Stimulated activated CD8-positive, alpha-beta memory T cell treated with anti-CD3 and anti-CD28 coated beads, Interleukin-7, amount 100 ng/mL, for 4 hours (primary cell): ENCODE data around the gene LRRC37A.
"Not testable (repeated sequence)": the region's sequence is repeated elsewhere in the genome, so short reads cannot be mapped to it uniquely, and the experiment has no call there.

Source experiments
- DNase-seq, 2 donors: peaks; one replicate each; pipeline ENCODE4 v3.0.0-alpha.2; 2020; ENCODE audit warnings: low read depth in 2 of 2

LRRC37A gene

DNA sequence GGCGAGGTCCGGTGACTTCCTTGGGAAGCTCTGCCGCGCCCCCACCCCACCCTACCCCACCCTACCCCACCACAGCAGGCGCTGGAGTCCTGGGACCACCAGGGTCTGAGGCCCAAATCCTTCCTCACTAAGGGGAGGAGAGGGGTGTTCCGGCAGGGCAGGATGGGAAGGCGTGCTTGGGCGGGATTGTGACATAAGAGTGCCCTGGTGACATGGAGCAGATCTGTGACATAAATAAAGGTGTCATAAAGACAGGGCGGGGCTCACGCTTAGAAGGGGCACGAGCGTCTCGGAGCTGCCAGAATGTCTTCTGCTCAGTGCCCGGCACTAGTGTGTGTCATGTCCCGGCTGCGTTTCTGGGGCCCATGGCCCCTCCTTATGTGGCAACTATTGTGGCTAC, at the start of gene LRRC37A:
Gene LRRC37A, plus strand, starts transcription at position 301 of the 400 bp plus-strand sequence. Its CDS starts 3 bp downstream, at position 304.
- DNase-seq, result not testable (repeated sequence)

GRCh38 chr17:46249153-46249552, 45.8 kb upstream of the LRRC37A start:
- DNase-seq, result not testable (repeated sequence)

GRCh38 chr17:46252804-46253203, 42.1 kb upstream of the LRRC37A start:
- not testable (repeated sequence) for DNase-seq

- DNase-seq, result peak; percentile 61 to 69
Measured at GRCh38 chr17:46253722-46254121, 41.2 kb upstream of the LRRC37A start.

DNA sequence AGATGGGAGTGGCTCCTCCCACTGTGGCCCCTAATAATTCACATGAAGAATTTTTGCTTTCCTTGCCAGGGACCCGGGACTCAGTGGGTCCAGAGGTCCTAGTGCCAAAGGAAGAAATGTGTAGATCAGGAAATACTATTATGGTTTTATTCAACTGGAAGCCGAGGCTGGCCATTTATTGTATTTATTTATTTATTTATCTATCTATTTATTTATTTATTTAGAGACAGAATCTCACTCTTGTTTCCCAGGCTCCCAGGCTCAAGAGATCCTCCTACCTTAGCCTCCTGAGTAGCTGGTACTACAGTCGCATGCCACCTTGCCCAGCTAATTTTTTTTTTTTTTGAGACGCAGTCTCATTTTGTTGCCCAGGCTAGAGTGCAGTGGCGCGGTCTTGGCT, 40.7 kb upstream of the LRRC37A start:
- not testable (repeated sequence) for DNase-seq

DNA sequence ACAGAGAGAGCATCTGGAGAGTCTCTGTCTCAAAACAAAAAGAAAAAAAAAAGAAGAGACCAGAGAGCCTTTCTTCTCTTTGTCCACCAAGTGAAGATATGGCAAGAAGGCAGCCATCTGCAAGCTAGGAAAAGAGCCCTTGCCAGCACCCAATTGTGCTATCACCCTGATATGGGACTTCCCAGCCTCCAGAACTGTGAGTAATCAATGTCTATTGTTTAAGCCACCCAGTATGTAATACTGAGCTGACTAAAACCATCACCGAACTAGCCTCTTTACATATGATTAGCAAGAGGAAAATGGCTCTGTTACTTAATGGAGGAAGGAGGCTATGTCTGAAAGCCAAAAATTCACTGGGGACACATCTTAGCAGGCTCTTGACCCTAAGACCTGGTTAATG, 38.6 kb upstream of the LRRC37A start:
- DNase-seq, result not testable (repeated sequence)

DNA sequence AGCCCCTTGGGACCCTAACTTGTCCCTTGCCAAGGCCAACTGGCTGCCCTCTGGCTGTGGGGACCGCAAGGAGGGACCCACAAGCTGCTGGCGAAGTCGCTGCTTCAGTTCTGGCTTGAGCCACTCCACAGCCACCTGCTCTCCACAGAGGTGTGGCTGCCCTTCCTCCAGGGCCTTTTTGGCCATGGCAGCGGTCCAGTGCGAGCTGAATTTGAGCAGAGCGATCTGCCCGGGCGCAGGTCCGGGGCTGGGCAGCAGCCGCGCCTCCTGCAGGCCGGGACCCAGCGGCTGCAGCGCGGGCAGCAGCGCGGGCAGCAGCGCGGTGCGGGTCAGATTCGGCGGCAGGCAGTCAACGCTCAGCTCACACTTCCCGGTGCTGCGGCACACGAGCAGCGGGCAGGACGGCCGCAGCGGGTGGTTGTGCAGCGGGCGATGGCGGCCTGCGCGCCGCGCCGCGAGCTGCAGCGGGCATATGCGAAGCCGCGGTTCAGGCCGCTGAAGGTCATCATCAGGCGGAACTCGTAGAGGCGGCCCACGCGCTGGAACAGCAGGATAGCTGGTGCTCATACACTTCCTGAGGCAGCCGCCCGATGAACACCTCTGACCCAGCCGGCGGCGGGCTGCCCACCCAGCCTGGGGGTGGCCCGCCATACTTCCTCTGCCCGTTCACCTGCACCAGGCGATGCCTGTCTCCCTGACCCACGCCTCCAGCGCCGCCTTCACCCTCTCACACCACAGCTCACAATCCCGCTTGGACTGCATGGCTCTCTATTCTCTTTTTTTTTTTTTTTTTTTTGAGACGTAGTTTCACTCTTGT, 34.9 kb upstream of the LRRC37A start:
- DNase-seq, result not testable (repeated sequence)

- DNase-seq, result no peak
Measured at GRCh38 chr17:46262271-46262670, 32.7 kb upstream of the LRRC37A start.

- DNase-seq, result no peak
Measured at GRCh38 chr17:46264456-46265198, 30.3 kb upstream of the LRRC37A start.

- not testable (repeated sequence) for DNase-seq
Measured at GRCh38 chr17:46266063-46266655, 28.8 kb upstream of the LRRC37A start.

DNA sequence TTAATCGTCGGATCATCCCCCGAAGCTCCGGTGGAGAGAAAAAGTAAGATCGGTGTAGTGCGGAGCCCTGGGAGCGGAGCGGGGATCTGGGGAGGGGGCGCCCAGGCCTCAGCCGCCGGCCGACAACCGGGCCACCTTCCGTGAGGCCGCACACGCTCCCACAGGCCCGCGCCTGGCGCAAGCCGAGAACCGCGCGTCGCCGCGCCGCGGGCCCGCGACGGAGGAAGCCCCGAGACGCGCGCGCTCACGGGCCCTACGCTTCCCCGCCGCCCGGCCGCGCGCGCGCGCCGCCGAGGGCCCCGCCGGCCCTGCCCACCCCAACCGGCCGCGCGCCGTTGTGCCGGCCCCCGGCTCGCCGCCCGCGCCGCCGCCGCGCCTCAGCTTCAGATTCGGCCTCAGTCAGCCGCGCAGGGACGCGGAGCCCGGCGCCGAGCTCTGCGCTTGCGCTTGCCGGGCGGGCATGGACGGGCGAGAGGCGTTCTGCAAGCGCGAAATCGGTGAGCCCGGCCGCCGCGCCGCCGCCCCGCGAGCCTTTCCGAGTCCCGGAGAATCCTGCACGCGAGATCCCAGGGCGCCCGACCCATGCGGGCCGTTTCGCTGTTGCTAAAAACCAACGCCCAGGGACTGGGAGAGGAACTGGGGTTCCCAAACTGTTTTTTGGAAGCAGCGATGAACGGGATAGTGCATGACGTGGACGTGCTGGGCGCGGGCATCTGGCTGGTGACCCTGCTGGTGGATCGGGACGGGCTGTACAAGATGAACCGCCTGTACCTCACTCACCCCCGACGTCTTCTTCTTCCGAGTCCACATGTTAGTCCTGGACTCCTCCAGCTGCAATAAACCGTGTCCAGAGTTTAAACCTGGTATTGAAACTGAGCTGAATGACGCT, 28.0 kb upstream of the LRRC37A start:
- peak; percentile 59 to 83 for DNase-seq

DNA sequence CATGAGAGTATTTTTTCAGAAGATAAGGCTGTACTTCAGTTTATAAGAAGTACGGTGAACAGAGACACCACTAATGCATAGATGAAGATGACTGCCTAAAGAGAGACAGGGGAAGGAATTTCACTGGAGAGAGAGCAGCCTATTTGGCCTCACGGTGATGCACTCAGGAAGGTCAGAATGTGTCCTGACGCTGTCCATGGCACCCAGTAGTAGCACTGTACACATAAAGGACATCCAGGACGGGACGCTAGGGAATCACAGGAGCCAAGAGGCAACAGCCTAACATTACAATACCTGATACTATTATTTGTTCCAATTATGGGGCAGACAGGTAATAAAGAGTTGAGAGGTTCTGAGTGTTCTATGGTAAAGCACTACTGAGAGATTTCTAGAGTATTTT, 24.9 kb upstream of the LRRC37A start:
- no peak for DNase-seq

GRCh38 chr17:46273541-46274236, 21.2 kb upstream of the LRRC37A start:
- DNase-seq, result no peak

DNA sequence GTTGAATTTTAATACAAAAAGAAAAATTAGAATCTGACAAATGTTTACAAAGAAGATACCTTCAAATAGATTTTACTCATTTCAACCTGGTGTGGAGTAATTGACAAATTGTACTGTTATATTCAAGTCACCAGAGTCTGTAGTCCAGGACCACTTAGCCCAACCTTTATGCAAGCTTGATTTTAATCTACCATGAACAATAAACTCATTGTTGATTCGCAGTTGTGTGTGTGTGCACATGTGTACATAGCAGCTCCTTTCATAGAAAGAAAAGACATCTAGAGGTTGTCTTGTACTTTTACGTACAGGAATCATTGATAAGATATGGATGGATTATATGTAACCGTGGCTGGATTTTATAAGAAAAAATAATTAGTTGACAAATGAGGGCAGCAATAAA, 20.7 kb upstream of the LRRC37A start:
- DNase-seq, result no peak

GRCh38 chr17:46276728-46277479, 18.0 kb upstream of the LRRC37A start:
- DNase-seq, result not testable (repeated sequence)

- DNase-seq, result not testable (repeated sequence)
Measured at GRCh38 chr17:46281336-46281735, 13.6 kb upstream of the LRRC37A start.

GRCh38 chr17:46282635-46283034, 12.3 kb upstream of the LRRC37A start:
- not testable (repeated sequence) for DNase-seq

DNA sequence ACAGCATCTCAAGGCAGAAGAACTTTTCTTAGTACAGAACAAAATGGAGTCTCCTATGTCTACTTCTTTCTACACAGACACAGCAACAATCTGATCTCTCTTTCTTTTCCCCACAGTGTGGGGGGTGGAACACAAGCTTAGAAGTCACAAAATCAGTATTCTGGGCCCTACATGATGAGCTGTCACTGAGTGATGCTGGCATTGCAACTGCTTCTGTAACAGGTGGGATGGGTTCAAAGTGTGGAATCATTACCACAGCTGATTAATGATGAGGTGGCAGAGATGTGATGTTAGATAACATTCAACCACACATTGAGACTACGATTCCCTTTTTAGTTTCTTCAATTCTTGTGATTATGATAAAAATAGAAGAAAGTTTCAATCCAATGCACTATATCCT, 10.5 kb upstream of the LRRC37A start:
- DNase-seq, result peak in 1 of 2 donors; percentile 66

DNA sequence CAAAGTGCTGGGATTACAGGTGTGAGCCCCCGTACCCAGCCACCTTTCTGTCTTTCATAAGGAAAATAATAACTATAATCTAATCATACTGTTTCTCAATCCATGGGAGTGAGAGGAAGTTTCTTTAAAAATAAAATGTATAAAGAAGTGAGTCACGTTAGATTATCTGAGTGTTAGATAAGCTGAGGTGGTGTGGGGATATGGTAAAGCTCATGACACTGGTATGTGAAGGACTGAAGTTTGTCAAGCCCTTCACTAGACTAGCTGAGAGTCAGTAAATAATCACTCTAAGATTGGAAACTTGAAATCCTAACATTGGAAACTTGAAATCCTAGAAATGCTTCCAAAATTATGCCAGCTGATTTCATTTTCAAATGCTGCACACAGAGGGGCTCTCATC, 9.4 kb upstream of the LRRC37A start:
- DNase-seq, result not testable (repeated sequence)

GRCh38 chr17:46286764-46287221, 8.1 kb upstream of the LRRC37A start:
- peak in 1 of 2 donors; percentile 53 for DNase-seq
